B cell (primary cell): ENCODE data around the gene SNTA1. TPM values are rescaled to one million over a fixed set of nuclear protein-coding genes. Genes with fewer than 3 reads are reported as not detected.

Experiments
- ATAC-seq: fragments of 200-7000 bp; cut with Tn5 transposase; one replicate; pipeline ENCODE4 v1.10.0; 2021; ENCODE audit warnings: low read depth, mild to moderate bottlenecking, moderate number of reproducible peaks, moderate library complexity
- CTCF ChIA-PET: fragments of 350-600 bp; sonication (Branson Sonifier 250); formaldehyde crosslinking; loops from one replicate; lab custom pipeline; 2021; ENCODE audit warnings: antibody characterized with exemption, inconsistent platforms; lab: Charles Lee
- POLR2A ChIA-PET: fragments of 350-600 bp; sonication (Branson Sonifier 250); formaldehyde crosslinking; loops from one replicate; lab custom pipeline; 2021; ENCODE audit warnings: antibody characterized with exemption; lab: Charles Lee
- DNase-seq: peaks from one replicate; pipeline ENCODE4 v3.0.0; 2013
- H2AFZ ChIP-seq: 2 replicates; pipeline ENCODE4 v1.6.1; 2012; ENCODE audit warnings: mild to moderate bottlenecking, low read depth, low read length; ENCODE audit not compliant: insufficient read depth, poor library complexity, severe bottlenecking
- H3K27ac ChIP-seq, 2 donors: 1 replicate in 1 of 2; 2 replicates in 1 of 2; pipeline ENCODE4 v1.5.1; 2012 to 2013; ENCODE audit warnings: low read length in 2 of 2, mild to moderate bottlenecking in 2 of 2, moderate library complexity in 1 of 2
- H3K27me3 ChIP-seq, 4 experiments: fragments of 200-600 bp in 1 of 4; sonication (generic) in 1 of 4; replicated peaks in 1 of 4; 1 replicate in 2 of 4; 2 replicates in 2 of 4; pipeline versions ENCODE4 v1.6.1 to v1.7.0; 2013 to 2016; ENCODE audit warnings: low read length in 3 of 4, mild to moderate bottlenecking in 2 of 4, mixed read lengths in 1 of 4, moderate library complexity in 1 of 4; ENCODE audit not compliant: insufficient read depth in 4 of 4, control insufficient read depth in 3 of 4; ENCODE audit errors: control extremely low read depth in 1 of 4
- H3K36me3 ChIP-seq, 2 experiments: replicated peaks in 1 of 2; 1 replicate in 1 of 2; 2 replicates in 1 of 2; pipeline versions ENCODE4 v1.6.1 to v1.7.1; 2013; ENCODE audit warnings: low read length in 1 of 2; ENCODE audit not compliant: insufficient read depth in 2 of 2, control insufficient read depth in 1 of 2; ENCODE audit errors: control extremely low read depth in 1 of 2, extremely low read depth in 1 of 2
- H3K4me1 ChIP-seq, 2 donors: fragments of 200-600 bp in 1 of 2; sonication (generic) in 1 of 2; 1 replicate in 1 of 2; 2 replicates in 1 of 2; pipeline versions ENCODE4 v1.5.1 to v1.6.1; 2013 to 2017; ENCODE audit warnings: low read length in 2 of 2; ENCODE audit not compliant: control insufficient read depth in 2 of 2, insufficient read depth in 2 of 2
- H3K4me2 ChIP-seq: replicated peaks from 2 replicates; pipeline ENCODE3; 2012; ENCODE audit warnings: mild to moderate bottlenecking, low read depth, low read length; ENCODE audit not compliant: poor library complexity, severe bottlenecking
- H3K4me3 ChIP-seq, 5 experiments: fragments of 200-600 bp in 1 of 5; sonication (generic) in 1 of 5; 1 replicate in 3 of 5; 2 replicates in 2 of 5; pipeline versions ENCODE4 v1.5.1 to v1.7.0; 2011 to 2016; ENCODE audit warnings: low read length in 4 of 5, mild to moderate bottlenecking in 4 of 5, low read depth in 2 of 5, control low read depth in 1 of 5, moderate library complexity in 1 of 5; ENCODE audit not compliant: insufficient read depth in 1 of 5; ENCODE audit errors: control extremely low read depth in 1 of 5, extremely low read depth in 1 of 5
- H3K79me2 ChIP-seq: fragments of 200-600 bp; sonication (generic); one replicate; pipeline ENCODE4 v1.6.0; 2016; ENCODE audit warnings: low read length; ENCODE audit not compliant: control insufficient read depth, insufficient read depth
- H3K9ac ChIP-seq: fragments of 200-600 bp; sonication (generic); 2 replicates; pipeline ENCODE4 v1.6.1; 2017; ENCODE audit warnings: mild to moderate bottlenecking, low read length, moderate library complexity
- H3K9me3 ChIP-seq, 3 donors: one replicate each; pipeline versions ENCODE4 v1.6.1 to v1.7.1; 2013; ENCODE audit warnings: low read length in 2 of 3; ENCODE audit not compliant: control insufficient read depth in 2 of 3, insufficient read depth in 1 of 3; ENCODE audit errors: control extremely low read depth in 1 of 3
- H4K20me1 ChIP-seq: 2 replicates; pipeline ENCODE4 v1.6.0; 2012; ENCODE audit warnings: mild to moderate bottlenecking, low read length; ENCODE audit not compliant: insufficient read depth, control insufficient read depth, poor library complexity, severe bottlenecking
- H3K27ac Mint-ChIP-seq: one replicate; pipeline ENCODE4 v1.8.0; 2021; ENCODE audit warnings: mixed read lengths
- H3K27me3 Mint-ChIP-seq: one replicate; pipeline ENCODE4 v1.8.0; 2021; ENCODE audit warnings: mixed read lengths
- H3K4me1 Mint-ChIP-seq: one replicate; pipeline ENCODE4 v1.8.0; 2021; ENCODE audit warnings: mixed read lengths
- H3K4me3 Mint-ChIP-seq: one replicate; pipeline ENCODE4 v1.8.0; 2021; ENCODE audit warnings: mixed read lengths
- H3K9me3 Mint-ChIP-seq: one replicate; pipeline ENCODE4 v1.8.0; 2022; ENCODE audit warnings: mixed read lengths; ENCODE audit not compliant: insufficient read depth
- CTCF ChIP-seq: fragments of 200-600 bp; IDR thresholded peaks from one replicate; pipeline ENCODE4 v1.8.0; 2022; ENCODE audit warnings: antibody characterized with exemption, mild to moderate bottlenecking
- EZH2 ChIP-seq: IDR thresholded peaks from 2 replicates; pipeline ENCODE4 v1.6.1; 2012; ENCODE audit warnings: borderline replicate concordance, low read depth, mild to moderate bottlenecking, moderate library complexity, low read length; ENCODE audit not compliant: insufficient read depth, poor library complexity, severe bottlenecking
- WGBS: methylation state at CpG from one replicate; pipeline ENCODE4 v1.1.5; 2013; ENCODE audit warnings: missing lambda C conversion rate; ENCODE audit not compliant: insufficient coverage; 5-methylcytosine and 5-hydroxymethylcytosine counted together
- intact Hi-C: fragments of 100-400 bp; cut with micrococcal nuclease; formaldehyde crosslinking; loops from one replicate; pipeline ENCODE4 v1.10.0; 2022
- polyA minus RNA-seq: library from RNA; depleted of rRNA, polyadenylated mRNA; stranded (reverse); fragments of >200 nt; gene quantifications from 2 replicates; pipeline ENCODE4 v1.2.3, GENCODE V29; 2012
- polyA plus RNA-seq: library from polyadenylated mRNA; depleted of rRNA; stranded (reverse); fragments of >200 nt; gene quantifications from 2 replicates; pipeline ENCODE4 v1.2.3, GENCODE V29; 2012
- total RNA-seq, 2 donors: library from RNA; stranded (reverse); fragments of 120-200 nt in 1 of 2; gene quantifications; 1 replicate in 1 of 2; 2 replicates in 1 of 2; pipeline versions ENCODE4 v1.2.3 to v1.2.4, GENCODE V29; 2013 to 2022

The SNTA1 gene
- total RNA-seq (9.9 and 11.5 TPM in 2 replicates), polyA plus RNA-seq (3.9 and 7.0 TPM in 2 replicates), polyA minus RNA-seq (6.3 and 7.4 TPM in 2 replicates)
- 6.1 TPM for total RNA-seq (2013)

GRCh38 chr20:33443512-33444239 lies at the start of gene SNTA1:
TSS of gene SNTA1 (minus strand) at chr20:33443763. CDS start at chr20:33443620, 143 bp downstream.
- Mint-ChIP-seq H3K27me3 (no peaks in the 10 kb centered on the region), H3K4me1 (peaks cover 31% of the 10 kb centered on the region), H3K4me3 (peak within 1 kb of the TSS; percentile 94), H3K9me3 (no peaks in the 10 kb centered on the region), H3K27ac (peak within 1 kb of the TSS; percentile 91)
- no peak for TF ChIP-seq EZH2
- TF ChIP-seq CTCF = no peak
- Histone ChIP-seq H3K79me2 (no peaks in the 10 kb centered on the region), H3K4me1 (peaks cover 13 to 23% of the 10 kb centered on the region in 2 donors), H3K9me3 (peaks cover 0 to 3% (median 0%) of the 10 kb centered on the region in 3 donors), H2AFZ (peak within 1 kb of the TSS; percentile 83), H3K36me3 (no peaks in the 10 kb centered on the region), H3K27me3 (no peaks in the 10 kb centered on the region), H3K27ac (peak within 1 kb of the TSS; percentile 51 to 58), H3K4me2 (peak within 1 kb of the TSS; percentile 97), H3K4me3 (peak within 1 kb of the TSS; percentile 70 to 87 (median 80)), H4K20me1 (no peaks in the 10 kb centered on the region), H3K9ac (peak within 1 kb of the TSS; percentile 74)
- DNase-seq = peak; percentile 90
- CTCF ChIA-PET = interaction anchor here (0.6 to 4.3 kb wide), 8 partner anchors 12 to 619 kb away, joined by 3 to 33 read pairs (median 4); partner anchors contain the start of genes ACTL10 and CDK5RAP1
- WGBS = under 1% methylated on average over 75 of the region's 75 CpGs
- intact Hi-C loops = loop anchor here (1.0 to 5.0 kb wide), 9 partner anchors 34 to 669 kb away; partner anchors contain the start of genes CDK5RAP1 and EIF2S2
- peak; percentile 89 for ATAC-seq
- POLR2A ChIA-PET = interaction anchor here (0.5 to 2.0 kb wide), 12 partner anchors 35 to 669 kb away, joined by 3 to 10 read pairs (median 4); partner anchors contain the start of genes CDK5RAP1 and EIF2S2
